Right lobe of liver (tissue), 4 donors: Measurements from ENCODE around the gene CAPN10.

Experiments used
- CTCF ChIP-seq, 4 donors: fragments of 200-600 bp in 3 of 4; fragments of 450-650 bp in 1 of 4; IDR thresholded peaks; one replicate each; pipeline versions ENCODE4 v1.5.1 to v1.8.0; 2016 to 2022; ENCODE audit warnings: antibody characterized with exemption in 4 of 4, mild to moderate bottlenecking in 2 of 4
- POLR2A ChIP-seq: fragments of 450-650 bp; IDR thresholded peaks from one replicate; pipeline ENCODE4 v1.6.1; 2017; ENCODE audit warnings: antibody characterized with exemption, mild to moderate bottlenecking
- donor health status: DM: no; HTN: no; CAD: no.
- donor health status: DM: no; HTN: no; CAD: no.
- donor health status: DM: no; HTN: yes; CAD: no.

- TF ChIP-seq CTCF (IDR thresholded peaks at IDR 0.05) (no peak), POLR2A (no peak)
These were observed 6.6 kb downstream of the CAPN10 start for GRCh38 chr2:240593026-240593702.
